ENCODE measurements around the gene ATXN1. TPM values are rescaled to one million over a fixed set of nuclear protein-coding genes. Genes with fewer than 3 reads are reported as not detected.
A peak's percentile ranks its signal among the peaks of the same experiment; 100 is the strongest.

The ATXN1 gene
- total and polyA plus RNA-seq, 2 of the 8 experiments (the other 6 are each of a cell fraction or from before 2014, with no cell fraction given) = 1.6 to 4.0 TPM

DNA sequence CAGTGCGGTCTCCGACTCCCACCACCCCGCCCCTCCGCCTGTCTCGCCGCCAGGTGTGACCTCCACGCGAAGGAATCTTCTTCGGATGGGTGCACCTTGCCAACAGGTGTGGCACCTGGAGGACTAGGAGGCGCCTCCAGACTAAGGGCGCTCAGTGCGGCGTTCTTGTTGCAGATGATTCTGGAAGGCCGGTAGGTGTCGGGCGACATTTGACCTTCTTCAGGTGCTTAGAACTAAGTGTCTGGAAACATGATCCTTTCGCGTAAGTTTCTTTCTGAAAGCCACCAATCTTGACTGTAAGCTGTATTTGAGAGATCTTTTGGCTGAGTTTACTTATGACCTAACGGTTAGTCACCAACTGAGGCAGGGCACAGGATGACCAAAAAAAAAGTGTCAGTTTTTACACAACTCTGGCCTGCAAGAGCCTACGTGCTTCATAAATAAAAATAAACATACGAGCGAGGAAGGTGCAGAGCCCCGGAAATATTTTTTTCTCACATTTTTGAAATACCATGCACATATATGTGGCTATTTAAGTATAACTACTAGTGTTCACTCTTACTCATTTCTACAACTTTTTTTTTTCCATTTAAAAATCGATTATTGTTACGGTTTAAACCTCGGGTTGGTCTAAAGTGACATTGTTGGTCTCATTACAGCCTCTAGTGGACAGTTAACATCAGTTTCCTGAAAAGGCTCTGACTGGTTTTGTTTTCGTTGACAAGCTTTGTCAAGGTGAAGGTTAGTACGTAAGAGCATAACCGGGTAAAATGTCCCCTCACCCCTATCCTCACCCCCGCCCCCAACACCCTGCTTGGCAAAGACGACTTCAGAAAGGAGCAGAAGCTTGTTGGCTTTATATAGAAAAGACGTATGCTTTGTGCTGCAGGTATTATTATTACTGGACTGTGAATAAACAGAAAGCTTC, 1.6 kb upstream of the ATXN1 start:
- peak overlapping the region; percentile 62 to 84 (median 66) for H3K4me3 ChIP-seq (ENCODE audit: extremely low read depth in 1 of 4, insufficient read depth in 2 of 4, low read depth in 3 of 4, low read length in 4 of 4)
- H2BK12ac ChIP-seq (ENCODE audit: low read depth, low read length) = no peak overlapping the region
- H3K4me2 ChIP-seq (ENCODE audit: insufficient read depth in 1 of 2, low read depth in 2 of 2, low read length in 2 of 2) = peak overlapping the region; percentile 92 to 99
- POLR2A ChIA-PET (ENCODE audit: partially characterized antibody) = interaction anchor here (1.0 kb wide), 2 partner anchors 8 kb away, joined by 3 to 4 read pairs; no protein-coding TSS in a partner anchor
- H3K18ac ChIP-seq (ENCODE audit: extremely low read depth, low read length) = no peak overlapping the region
- CTCF ChIA-PET (ENCODE audit: partially characterized antibody) = interaction anchor here (0.6 to 4.4 kb wide), 48 partner anchors 9 to 1166 kb away, joined by 3 to 43 read pairs (median 4); no protein-coding TSS in a partner anchor
- H2BK5ac ChIP-seq (ENCODE audit: low read depth, low read length) = no peak overlapping the region
- H2AK5ac ChIP-seq (ENCODE audit: low read depth, low read length) = no peak overlapping the region
- H3K27me3 ChIP-seq (replicated peaks in 1 of 4; ENCODE audit: control insufficient read depth in 3 of 4, extremely low read depth in 1 of 4, insufficient read depth in 3 of 4, low read length in 3 of 4) = peaks cover 1 to 24% (median 12%) of the 10 kb centered on the region in 4 experiments; a peak in 6 of 7 replicates
- no peaks in the 10 kb centered on the region for H3K79me1 ChIP-seq (ENCODE audit: low read depth, low read length)
- no peak overlapping the region for H3K4ac ChIP-seq (replicated peaks; ENCODE audit: insufficient read length, low read depth, low read length)
- H3K4me1 ChIP-seq (replicated peaks in 1 of 4; ENCODE audit: control insufficient read depth in 3 of 4, insufficient read depth in 4 of 4, low read length in 3 of 4) = peaks cover 8 to 22% (median 10%) of the 10 kb centered on the region in 4 experiments; a peak in 6 of 7 replicates
- no peak overlapping the region for H4K5ac ChIP-seq (ENCODE audit: insufficient read length, low read depth, low read length)
- H3K23ac ChIP-seq (ENCODE audit: insufficient read length) = no peak overlapping the region
- no peaks in the 10 kb centered on the region for H3K36me3 ChIP-seq (ENCODE audit: control insufficient read depth in 2 of 4, insufficient read depth in 4 of 4, low read length in 3 of 4)
- no peak overlapping the region for H2BK120ac ChIP-seq (replicated peaks; ENCODE audit: low read depth, low read length)
- WGBS, 2 experiments (ENCODE audit: extremely low coverage in 1 of 2, insufficient coverage in 1 of 2, insufficient read length in 1 of 2, insufficient replicate concordance in 2 of 2, low coverage in 1 of 2, low lambda C conversion rate in 2 of 2, missing lambda C conversion rate in 1 of 2) = 5% methylated on average over 32 of the region's 32 CpGs; no CpG with 5 or more reads in 1 of the 2 experiments
- H3K56ac ChIP-seq (replicated peaks; ENCODE audit: insufficient read length, low read depth, low read length) = no peak overlapping the region
- no peak overlapping the region for H3K9ac ChIP-seq (replicated peaks in 1 of 4; ENCODE audit: extremely low read depth in 1 of 4, low read depth in 3 of 4, low read length in 3 of 4)
- peaks cover 0 to 2% of the 10 kb centered on the region in 2 experiments for H4K20me1 ChIP-seq (replicated peaks in 1 of 2; ENCODE audit: control insufficient read depth in 1 of 2, insufficient read depth in 2 of 2, low read length in 2 of 2)
- no peak overlapping the region for H4K8ac ChIP-seq (ENCODE audit: extremely low read depth, insufficient read depth, low read length)
- H3K27ac ChIP-seq (ENCODE audit: low read depth, low read length) = no peak overlapping the region
- H2BK20ac ChIP-seq (ENCODE audit: low read length) = no peak overlapping the region
- H3K23me2 ChIP-seq (ENCODE audit: low read depth, low read length) = peaks cover 15% of the 10 kb centered on the region
- H4K91ac ChIP-seq (replicated peaks; ENCODE audit: insufficient read length, low read length) = no peak overlapping the region
- no peaks in the 10 kb centered on the region for H3K79me2 ChIP-seq (ENCODE audit: control insufficient read depth in 1 of 2, insufficient read depth in 2 of 2, low read length in 2 of 2)
- no peak overlapping the region for H2BK15ac ChIP-seq (ENCODE audit: low read length)
- peak in 1 of 2 experiments; percentile 58 for DNase-seq (ENCODE audit: low read depth in 1 of 2, low spot score in 2 of 2)
- H3K14ac ChIP-seq (ENCODE audit: insufficient read length) = no peak overlapping the region
- peak overlapping the region; percentile 71; the same call in 1 of the 2 replicates for H2AFZ ChIP-seq (ENCODE audit: low read length)
- peak; percentile 52 for FAIRE-seq
- H3K9me3 ChIP-seq (ENCODE audit: insufficient read depth in 2 of 2, low read depth in 1 of 2, low read length in 1 of 2) = no peaks in the 10 kb centered on the region
- TF ChIP-seq CTBP2 (IDR thresholded peaks at IDR 0.05; ENCODE audit: borderline replicate concordance, insufficient read depth, insufficient read length, low read length) (no peak), ATF3 (IDR thresholded peaks at IDR 0.05; ENCODE audit: insufficient read depth, low read depth, low read length) (no peak), EZH2 (IDR thresholded peaks at IDR 0.05; ENCODE audit: low read depth, low read length, severe bottlenecking) (no peak), RBBP5 (IDR thresholded peaks at IDR 0.05; ENCODE audit: borderline replicate concordance, low read depth, low read length) (no peak), ZNF274 (IDR thresholded peaks at IDR 0.05; ENCODE audit: borderline replicate concordance, extremely low read depth, low read length) (no peak), POLR2AphosphoS5 (IDR thresholded peaks at IDR 0.05; ENCODE audit: low read depth, low read length) (no peak), PHF8 (conservative IDR thresholded peaks at IDR 0.05; ENCODE audit: low read depth, low read length) (no peak), KDM4A (IDR thresholded peaks at IDR 0.05; ENCODE audit: low read depth, low read length, severe bottlenecking) (no peak)
- TF ChIP-seq, protein P1, sequence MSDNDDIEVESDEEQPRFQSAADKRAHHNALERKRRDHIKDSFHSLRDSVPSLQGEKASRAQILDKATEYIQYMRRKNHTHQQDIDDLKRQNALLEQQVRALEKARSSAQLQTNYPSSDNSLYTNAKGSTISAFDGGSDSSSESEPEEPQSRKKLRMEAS (IDR thresholded peaks at IDR 0.05) = 0 out of 2 replicates have a peak, but pooled peaks have one; percentile 17
